Astrocyte of the spinal cord (primary cell): ENCODE data around the gene NTRK1.
"Not testable (repeated sequence)": the region's sequence is repeated elsewhere in the genome, so short reads cannot be mapped to it uniquely, and the experiment has no call there.

ENCODE experiments used
- DNase-seq: peaks from one replicate; pipeline ENCODE4 v3.0.0; 2011; ENCODE audit warnings: low read depth, low spot score
- H3K4me3 ChIP-seq: 2 replicates; pipeline ENCODE4 v1.5.1; 2011; ENCODE audit warnings: low read depth, mild to moderate bottlenecking, low read length, moderate library complexity
- in situ Hi-C: cut with HindIII; loops from 2 replicates; pipeline ENCODE4 v1.10.0; 2017; ENCODE audit warnings: low sequenced_read_pairs
- TF ChIP-seq, protein P1 (sequence below): IDR thresholded peaks from 2 replicates; pipeline ENCODE4 v1.5.1; 2012; ENCODE audit warnings: low read depth, mild to moderate bottlenecking, low read length, inconsistent platforms

Gene NTRK1

DNA sequence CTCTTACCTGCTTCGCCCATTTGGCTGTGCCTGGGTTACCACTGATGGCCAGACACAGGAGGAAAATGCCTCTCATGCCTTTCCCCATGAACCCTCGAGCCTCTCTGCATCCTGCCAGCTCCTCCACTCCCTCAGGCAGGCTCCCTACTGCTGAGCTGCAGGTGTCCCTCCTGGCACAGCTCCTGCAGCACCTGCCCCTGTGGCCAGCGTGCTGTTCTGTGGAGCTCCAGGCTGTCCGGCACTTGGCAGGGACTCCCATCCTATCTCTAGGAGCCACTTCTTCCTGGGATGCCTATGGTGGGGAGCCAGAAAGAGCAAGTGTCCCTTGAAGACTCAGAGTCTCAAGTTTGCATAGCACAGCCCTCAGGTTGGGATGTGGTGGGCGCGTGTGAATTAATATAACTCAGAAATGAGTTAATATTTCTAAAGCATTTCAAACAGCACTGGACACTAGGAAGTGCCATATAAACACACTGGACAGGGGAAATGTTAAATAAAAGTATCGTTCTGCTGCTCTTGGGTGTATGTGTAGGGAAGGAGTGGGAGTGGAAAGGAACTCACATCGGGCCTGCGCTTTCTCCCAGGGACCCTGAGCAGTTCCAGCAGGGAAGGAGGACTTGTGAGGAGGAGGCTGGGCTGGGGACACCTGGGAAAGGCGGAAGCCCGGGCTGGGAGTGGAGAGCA lies 62.5 kb downstream of the NTRK1 start:
- no peak for DNase-seq
- in situ Hi-C loops: no loop called here
- H3K4me3 ChIP-seq: no peak overlapping the region
- TF ChIP-seq, protein P1, sequence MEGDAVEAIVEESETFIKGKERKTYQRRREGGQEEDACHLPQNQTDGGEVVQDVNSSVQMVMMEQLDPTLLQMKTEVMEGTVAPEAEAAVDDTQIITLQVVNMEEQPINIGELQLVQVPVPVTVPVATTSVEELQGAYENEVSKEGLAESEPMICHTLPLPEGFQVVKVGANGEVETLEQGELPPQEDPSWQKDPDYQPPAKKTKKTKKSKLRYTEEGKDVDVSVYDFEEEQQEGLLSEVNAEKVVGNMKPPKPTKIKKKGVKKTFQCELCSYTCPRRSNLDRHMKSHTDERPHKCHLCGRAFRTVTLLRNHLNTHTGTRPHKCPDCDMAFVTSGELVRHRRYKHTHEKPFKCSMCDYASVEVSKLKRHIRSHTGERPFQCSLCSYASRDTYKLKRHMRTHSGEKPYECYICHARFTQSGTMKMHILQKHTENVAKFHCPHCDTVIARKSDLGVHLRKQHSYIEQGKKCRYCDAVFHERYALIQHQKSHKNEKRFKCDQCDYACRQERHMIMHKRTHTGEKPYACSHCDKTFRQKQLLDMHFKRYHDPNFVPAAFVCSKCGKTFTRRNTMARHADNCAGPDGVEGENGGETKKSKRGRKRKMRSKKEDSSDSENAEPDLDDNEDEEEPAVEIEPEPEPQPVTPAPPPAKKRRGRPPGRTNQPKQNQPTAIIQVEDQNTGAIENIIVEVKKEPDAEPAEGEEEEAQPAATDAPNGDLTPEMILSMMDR: no peak

DNA sequence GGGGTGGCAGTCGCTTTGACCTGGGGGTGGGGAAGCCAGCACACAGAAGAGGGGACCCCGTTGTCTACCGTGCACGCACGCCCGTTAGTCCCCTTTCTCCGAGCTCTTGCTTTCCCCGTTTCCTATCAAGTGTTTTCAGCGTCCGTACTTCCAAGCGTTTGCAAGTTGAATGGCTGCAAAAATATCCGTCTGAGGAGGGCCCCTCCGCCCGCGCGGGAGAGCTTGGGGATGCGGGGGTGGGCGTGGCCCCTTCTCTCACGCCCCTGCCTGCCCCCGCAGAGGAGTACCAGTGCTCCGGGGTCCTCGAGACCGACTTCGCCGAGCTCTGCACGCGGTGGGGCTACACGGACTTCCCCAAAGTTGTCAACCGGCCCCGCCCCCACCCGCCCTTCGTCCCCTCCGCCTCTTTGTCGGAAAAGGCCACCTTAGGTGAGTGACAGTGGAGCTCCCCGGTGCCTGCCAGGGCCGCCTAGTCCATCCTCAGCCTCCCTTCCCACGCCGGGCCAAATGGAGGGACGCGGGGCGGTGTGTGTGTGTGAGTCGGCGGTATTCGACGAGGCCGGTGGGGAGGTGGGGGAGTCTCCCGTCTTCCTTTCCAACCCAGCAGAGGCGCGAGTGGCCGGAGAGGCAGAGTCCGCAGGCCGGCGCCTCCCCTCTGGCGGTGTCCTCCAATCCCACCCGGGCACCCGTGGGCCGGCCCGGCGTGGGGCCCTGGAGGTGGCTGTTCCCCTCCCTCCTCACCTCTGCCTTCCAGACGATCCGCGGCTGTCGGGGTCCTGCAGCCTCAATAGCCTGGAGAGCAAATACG lies 63.2 kb downstream of the NTRK1 start:
- in situ Hi-C loops: no loop called here
- TF ChIP-seq, protein P1: no peak
- H3K4me3 ChIP-seq: no peak overlapping the region
- no peak for DNase-seq

DNA sequence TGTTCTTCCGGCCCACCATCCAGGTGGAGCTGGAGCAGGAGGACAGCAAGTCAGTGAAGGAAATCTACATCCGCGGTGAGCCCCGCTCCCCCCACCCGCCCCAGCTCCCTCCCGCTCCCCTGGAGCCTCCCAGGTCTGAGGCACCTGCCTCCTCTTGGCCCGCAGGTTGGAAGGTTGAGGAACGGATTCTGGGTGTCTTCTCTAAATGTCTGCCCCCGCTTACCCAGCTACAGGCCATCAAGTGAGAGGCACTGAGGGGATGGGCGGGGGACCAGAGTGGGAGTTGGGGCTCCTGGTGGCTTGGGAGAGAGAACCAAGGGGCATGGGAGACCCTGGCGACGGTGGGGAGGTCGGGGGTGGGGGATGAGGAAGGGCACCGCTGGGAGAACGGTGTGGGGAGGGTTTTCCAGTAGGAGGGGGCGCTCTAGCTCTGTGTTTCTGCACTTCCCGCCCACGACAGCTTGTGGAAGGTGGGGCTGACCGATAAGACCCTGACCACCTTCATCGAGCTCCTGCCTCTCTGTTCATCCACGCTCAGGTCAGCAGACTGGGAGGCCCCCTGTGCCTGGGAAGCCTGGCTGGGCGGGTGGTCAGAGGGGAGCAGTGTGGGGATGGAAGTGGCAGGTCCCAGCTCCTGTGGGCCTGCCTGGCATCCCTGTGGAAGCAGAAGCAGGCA lies 64.0 kb downstream of the NTRK1 start:
- TF ChIP-seq, protein P1: no peak
- in situ Hi-C loops: no loop called here
- no peak overlapping the region for H3K4me3 ChIP-seq
- DNase-seq: no peak

DNA sequence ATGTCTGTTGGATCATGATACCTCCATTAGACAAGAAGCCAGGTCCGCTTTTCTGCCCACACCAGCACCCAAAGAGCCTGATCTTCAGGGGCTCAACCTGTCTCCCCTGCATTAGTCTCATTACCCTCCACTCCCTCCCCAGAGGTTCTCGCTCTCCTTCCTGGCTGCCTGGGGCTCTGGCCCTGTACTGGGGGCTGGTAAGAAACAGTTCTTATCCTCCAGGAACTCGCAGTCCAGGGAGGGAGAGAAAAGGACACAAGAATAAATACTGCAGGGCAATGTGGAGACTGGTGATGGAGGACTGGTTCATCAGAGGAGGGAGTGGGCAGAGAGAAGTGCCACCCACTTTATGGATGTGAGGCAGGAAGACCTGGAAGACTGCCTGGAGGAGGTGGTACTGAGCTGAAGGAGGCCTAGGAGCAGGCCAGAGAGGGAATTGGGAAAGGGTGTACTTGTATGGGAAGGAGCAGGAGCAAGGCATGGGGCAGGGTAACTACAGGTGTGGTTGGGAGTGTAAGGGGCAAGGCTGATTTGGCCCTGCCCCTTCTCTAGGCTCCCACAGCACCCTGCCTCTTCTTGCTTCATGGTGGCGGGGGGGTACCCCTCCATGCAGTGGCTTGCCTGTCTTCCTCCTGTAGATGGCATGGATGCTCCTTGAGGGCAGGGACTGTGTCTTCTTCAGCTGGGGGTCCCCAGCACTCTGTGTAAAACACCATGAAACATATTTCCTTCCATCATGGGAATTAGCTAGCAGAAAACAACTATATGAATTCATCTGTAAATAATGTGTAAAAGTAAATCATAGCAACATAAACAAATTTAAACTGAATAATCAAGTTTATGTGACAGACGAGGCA lies 64.7 kb downstream of the NTRK1 start:
- in situ Hi-C loops: no loop called here

DNA sequence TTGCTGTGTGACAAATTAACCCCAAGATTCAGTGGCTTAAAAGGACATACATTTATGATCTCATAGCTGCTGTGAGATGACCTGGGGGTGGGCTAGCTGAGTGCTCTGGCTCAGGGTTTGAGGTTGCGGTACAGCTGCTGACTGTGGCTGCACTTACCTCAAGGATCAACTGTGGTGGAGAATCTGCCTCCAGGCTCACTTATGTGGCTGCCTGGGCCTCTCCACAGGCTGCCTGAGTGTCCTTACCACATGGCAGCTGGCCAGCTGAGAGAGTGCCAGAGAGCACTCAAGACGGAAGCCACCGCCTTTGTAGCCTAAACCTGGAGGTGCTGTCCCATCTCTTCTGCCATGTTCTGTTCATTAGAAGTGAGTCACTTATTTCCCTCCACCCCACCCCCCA lies 65.5 kb downstream of the NTRK1 start:
- DNase-seq: peak; percentile 83
- in situ Hi-C loops: no loop called here
- H3K4me3 ChIP-seq: no peak overlapping the region
- TF ChIP-seq, protein P1: no peak

More for the DNA sequence above, 64.7 kb downstream of the NTRK1 start:
- TF ChIP-seq, protein P1: no peak
- no peak for DNase-seq
- H3K4me3 ChIP-seq: no peak overlapping the region

DNA sequence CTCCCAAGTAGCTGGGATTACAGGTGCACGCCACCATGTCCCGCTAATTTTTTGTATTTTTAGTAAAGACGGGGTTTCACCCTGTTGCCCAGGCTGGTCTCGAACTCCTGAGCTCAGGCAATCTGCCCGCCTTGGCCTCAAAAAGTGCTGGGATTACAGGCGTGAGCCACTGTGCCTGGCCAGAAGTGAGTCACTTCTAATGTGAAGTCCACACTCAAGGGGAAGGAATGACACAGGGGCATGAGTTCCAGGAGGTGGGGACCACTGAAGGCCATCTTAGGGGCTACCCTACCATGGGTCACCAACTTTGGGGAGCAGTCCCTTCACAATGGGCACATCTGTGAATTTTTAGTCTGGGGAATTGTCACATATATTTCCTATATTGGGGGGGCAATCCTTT lies 66.0 kb downstream of the NTRK1 start:
- in situ Hi-C loops, H3K4me3 ChIP-seq: not testable (repeated sequence)

More for the DNA sequence above, 66.0 kb downstream of the NTRK1 start:
- not testable (repeated sequence) for DNase-seq
